Activated naive CD8-positive, alpha-beta T cell treated with anti-CD3 and anti-CD28 coated beads for 36 hours (primary cell): ENCODE measurements around the gene DUSP5. TPM values are rescaled to one million over a fixed set of nuclear protein-coding genes. Genes with fewer than 3 reads are reported as not detected.
A peak's percentile ranks its signal among the peaks of the same experiment; 100 is the strongest.

Source experiments
- DNase-seq: peaks from one replicate; pipeline ENCODE4 v3.0.0; 2021
- H3K27ac Mint-ChIP-seq: one replicate; pipeline ENCODE4 v1.8.0; 2022; ENCODE audit warnings: mild to moderate bottlenecking, moderate library complexity, mixed read lengths
- H3K27me3 Mint-ChIP-seq: one replicate; pipeline ENCODE4 v1.8.0; 2022; ENCODE audit warnings: mild to moderate bottlenecking, mixed read lengths
- H3K36me3 Mint-ChIP-seq: one replicate; pipeline ENCODE4 v1.8.0; 2021; ENCODE audit warnings: mild to moderate bottlenecking, mixed read lengths
- H3K4me1 Mint-ChIP-seq: one replicate; pipeline ENCODE4 v1.8.0; 2021; ENCODE audit warnings: mixed read lengths
- H3K4me3 Mint-ChIP-seq: one replicate; pipeline ENCODE4 v1.8.0; 2022; ENCODE audit warnings: mild to moderate bottlenecking, moderate library complexity, mixed read lengths
- H3K9me3 Mint-ChIP-seq: one replicate; pipeline ENCODE4 v1.8.0; 2022; ENCODE audit warnings: mixed read lengths
- total RNA-seq, 2 experiments: library from RNA; stranded (reverse); gene quantifications; one replicate each; pipeline ENCODE4 v1.2.3, GENCODE V29; 2021

The DUSP5 gene
- total RNA-seq, 2 experiments from 2014 or later: 30.1 to 31.4 TPM

DNA sequence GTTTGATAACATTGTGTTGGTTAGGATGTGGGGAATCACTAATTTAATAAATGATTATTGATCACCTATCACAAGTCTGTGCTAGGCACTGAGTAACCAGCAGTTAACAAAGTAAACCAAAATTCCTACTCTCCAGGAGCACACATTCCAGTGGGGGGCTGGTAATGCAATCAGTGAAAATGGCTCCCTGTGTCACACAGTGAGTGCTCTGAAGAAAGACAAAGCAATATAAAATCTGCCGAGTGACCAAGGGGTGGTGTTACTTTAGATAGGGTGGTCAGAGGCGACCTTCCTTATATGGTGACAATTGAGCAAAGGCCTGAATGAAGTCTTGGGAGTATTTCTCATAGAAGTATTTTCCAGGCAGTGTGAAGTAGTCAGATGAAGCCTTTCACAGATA, 56.2 kb downstream of the DUSP5 start:
- H3K36me3 Mint-ChIP-seq: no peaks in the 10 kb centered on the region
- peaks cover 2% of the 10 kb centered on the region for H3K4me1 Mint-ChIP-seq
- H3K27ac Mint-ChIP-seq: no peak overlapping the region
- no peaks in the 10 kb centered on the region for H3K9me3 Mint-ChIP-seq
- peaks cover 16% of the 10 kb centered on the region for H3K27me3 Mint-ChIP-seq
- H3K4me3 Mint-ChIP-seq: no peak overlapping the region
- no peak for DNase-seq

- H3K27ac Mint-ChIP-seq: no peak overlapping the region
- peaks cover 2% of the 10 kb centered on the region for H3K4me1 Mint-ChIP-seq
- H3K4me3 Mint-ChIP-seq: no peak overlapping the region
- H3K9me3 Mint-ChIP-seq: no peaks in the 10 kb centered on the region
- H3K36me3 Mint-ChIP-seq: no peaks in the 10 kb centered on the region
- H3K27me3 Mint-ChIP-seq: peaks cover 17% of the 10 kb centered on the region
- no peak for DNase-seq
Observed at GRCh38 chr10:110556296-110556695, 58.6 kb downstream of the DUSP5 start.

GRCh38 chr10:110556969-110557601, 59.4 kb downstream of the DUSP5 start:
- Mint-ChIP-seq H3K4me3 (no peak overlapping the region), H3K27me3 (peaks cover 10% of the 10 kb centered on the region), H3K36me3 (no peaks in the 10 kb centered on the region), H3K4me1 (peaks cover 2% of the 10 kb centered on the region), H3K27ac (no peak overlapping the region), H3K9me3 (no peaks in the 10 kb centered on the region)
- DNase-seq: peak; percentile 55

DNA sequence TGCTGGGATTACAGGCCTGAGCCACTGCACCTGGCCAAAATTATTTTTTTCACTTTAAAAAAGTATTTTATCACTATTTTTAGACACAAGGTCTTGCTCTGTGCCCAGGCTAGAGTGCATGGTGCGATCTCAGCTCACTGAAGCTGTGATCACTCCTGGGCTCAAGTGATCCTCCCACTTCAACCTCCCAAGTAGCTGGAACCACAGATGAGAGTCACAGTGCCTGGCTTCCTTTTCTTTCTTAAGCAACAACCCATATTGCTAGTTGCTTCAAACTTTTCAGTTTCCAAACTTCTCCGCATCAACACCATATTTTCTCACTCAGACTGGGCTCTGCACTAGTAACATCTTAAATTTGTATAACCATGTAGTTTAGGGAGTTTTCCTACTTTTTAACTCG, 60.3 kb downstream of the DUSP5 start:
- peaks cover 10% of the 10 kb centered on the region for H3K27me3 Mint-ChIP-seq
- peaks cover 2% of the 10 kb centered on the region for H3K4me1 Mint-ChIP-seq
- no peak overlapping the region for H3K4me3 Mint-ChIP-seq
- H3K27ac Mint-ChIP-seq: no peak overlapping the region
- no peak for DNase-seq
- no peaks in the 10 kb centered on the region for H3K9me3 Mint-ChIP-seq
- H3K36me3 Mint-ChIP-seq: no peaks in the 10 kb centered on the region

GRCh38 chr10:110560012-110560411, 62.3 kb downstream of the DUSP5 start:
- no peaks in the 10 kb centered on the region for H3K9me3 Mint-ChIP-seq
- H3K27me3 Mint-ChIP-seq: peaks cover 10% of the 10 kb centered on the region
- H3K4me1 Mint-ChIP-seq: peaks cover 2% of the 10 kb centered on the region
- H3K4me3 Mint-ChIP-seq: no peak overlapping the region
- H3K27ac Mint-ChIP-seq: no peak overlapping the region
- no peaks in the 10 kb centered on the region for H3K36me3 Mint-ChIP-seq
- no peak for DNase-seq

Other genes starting within 250 kb of the DUSP5 start
- 10 to 100 TPM; 55.1 to 56.9 TPM for gene SMNDC1, start 193.0 kb upstream of the DUSP5 start, total RNA-seq
- gene SMC3, start 69.8 kb downstream of the DUSP5 start, total RNA-seq: 10 to 100 TPM; 75.6 to 76.5 TPM
- under 1 TPM; 0.42 to 0.45 TPM for gene RBM20, start 146.4 kb downstream of the DUSP5 start, total RNA-seq